D341Med (cell line): ENCODE results near the gene PANX1.

Experiments used
- DNase-seq: peaks from one replicate; pipeline ENCODE4 v3.0.0; 2012; ENCODE audit warnings: low spot score

The PANX1 gene

GRCh38 chr11:94185416-94186084 is 56.9 kb downstream of the PANX1 start:
- DNase-seq, result no peak

- no peak for DNase-seq
Measured at GRCh38 chr11:94186342-94187203, 57.9 kb downstream of the PANX1 start.

- DNase-seq, result no peak
Measured at GRCh38 chr11:94193288-94193687, 64.6 kb downstream of the PANX1 start.

- no peak for DNase-seq
Measured at GRCh38 chr11:94194712-94195111, 66.1 kb downstream of the PANX1 start.

GRCh38 chr11:94196363-94196762 is 67.7 kb downstream of the PANX1 start:
- DNase-seq, result no peak

GRCh38 chr11:94198718-94199117 is 70.1 kb downstream of the PANX1 start:
- no peak for DNase-seq

- DNase-seq, result no peak
Measured at GRCh38 chr11:94199136-94200130, 70.8 kb downstream of the PANX1 start.

GRCh38 chr11:94201004-94201465 is 72.4 kb downstream of the PANX1 start:
- no peak for DNase-seq

- DNase-seq, result no peak
Measured at GRCh38 chr11:94203070-94203469, 74.4 kb downstream of the PANX1 start.

GRCh38 chr11:94211261-94211830 is 82.7 kb downstream of the PANX1 start:
- DNase-seq, result no peak

GRCh38 chr11:94212898-94213297 is 84.3 kb downstream of the PANX1 start:
- no peak for DNase-seq

GRCh38 chr11:94217705-94218104 is 89.1 kb downstream of the PANX1 start:
- DNase-seq, result no peak

- DNase-seq, result no peak
Measured at GRCh38 chr11:94218372-94218771, 89.7 kb downstream of the PANX1 start.

- DNase-seq, result no peak
Measured at GRCh38 chr11:94219771-94220170, 91.1 kb downstream of the PANX1 start.

GRCh38 chr11:94224078-94224477 is 95.4 kb downstream of the PANX1 start:
- no peak for DNase-seq
